ENCODE data around the gene FLOT2.

The FLOT2 gene

DNA sequence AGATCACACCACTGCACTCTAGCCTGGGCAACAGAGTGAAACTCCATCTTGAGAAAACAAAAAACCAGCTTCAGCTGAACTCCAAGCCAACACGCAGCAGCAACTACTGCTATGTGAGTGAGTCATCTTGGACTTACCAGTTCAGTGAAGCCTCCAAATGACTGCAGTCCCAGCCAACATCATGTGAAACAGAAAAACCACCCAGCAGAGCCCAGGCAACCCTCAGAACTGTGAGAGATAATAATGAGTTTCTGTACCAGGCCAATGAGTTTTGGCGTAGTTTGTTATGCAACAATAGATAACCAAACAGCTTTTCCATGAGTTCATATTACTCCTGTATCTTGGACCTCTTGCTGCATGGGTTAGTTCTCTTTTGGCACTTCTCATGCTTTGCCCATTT, 30.5 kb upstream of the FLOT2 start:
- no peak overlapping the region for H3K4me3 ChIP-seq (ENCODE audit: low read depth, low read length)
- TF ChIP-seq, protein P1, sequence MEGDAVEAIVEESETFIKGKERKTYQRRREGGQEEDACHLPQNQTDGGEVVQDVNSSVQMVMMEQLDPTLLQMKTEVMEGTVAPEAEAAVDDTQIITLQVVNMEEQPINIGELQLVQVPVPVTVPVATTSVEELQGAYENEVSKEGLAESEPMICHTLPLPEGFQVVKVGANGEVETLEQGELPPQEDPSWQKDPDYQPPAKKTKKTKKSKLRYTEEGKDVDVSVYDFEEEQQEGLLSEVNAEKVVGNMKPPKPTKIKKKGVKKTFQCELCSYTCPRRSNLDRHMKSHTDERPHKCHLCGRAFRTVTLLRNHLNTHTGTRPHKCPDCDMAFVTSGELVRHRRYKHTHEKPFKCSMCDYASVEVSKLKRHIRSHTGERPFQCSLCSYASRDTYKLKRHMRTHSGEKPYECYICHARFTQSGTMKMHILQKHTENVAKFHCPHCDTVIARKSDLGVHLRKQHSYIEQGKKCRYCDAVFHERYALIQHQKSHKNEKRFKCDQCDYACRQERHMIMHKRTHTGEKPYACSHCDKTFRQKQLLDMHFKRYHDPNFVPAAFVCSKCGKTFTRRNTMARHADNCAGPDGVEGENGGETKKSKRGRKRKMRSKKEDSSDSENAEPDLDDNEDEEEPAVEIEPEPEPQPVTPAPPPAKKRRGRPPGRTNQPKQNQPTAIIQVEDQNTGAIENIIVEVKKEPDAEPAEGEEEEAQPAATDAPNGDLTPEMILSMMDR (IDR thresholded peaks at IDR 0.05; ENCODE audit: control insufficient read depth, extremely low read depth, insufficient read depth) = no peak
- no peak for DNase-seq (ENCODE audit: low read depth)

DNA sequence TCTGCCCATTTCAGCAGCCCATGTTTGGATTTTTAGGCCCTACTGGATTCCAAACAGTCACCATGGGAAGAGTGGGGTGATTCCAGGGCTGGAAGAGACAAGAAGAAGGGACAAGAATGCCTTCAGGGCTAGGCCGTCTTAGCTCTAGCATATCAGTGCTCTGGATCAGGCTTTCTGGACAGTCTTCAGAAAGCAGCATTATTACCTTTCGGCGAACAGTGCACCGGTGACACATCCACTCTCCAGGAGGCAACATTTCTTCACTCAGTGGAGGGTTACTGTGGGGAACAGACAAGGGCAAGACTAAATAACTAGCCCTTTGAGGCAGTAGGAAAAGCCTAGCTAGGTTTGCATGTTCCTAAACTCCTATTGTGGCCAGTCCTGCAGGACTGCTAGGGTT, 29.3 kb upstream of the FLOT2 start:
- TF ChIP-seq, protein P1 (IDR thresholded peaks at IDR 0.05; ENCODE audit: control insufficient read depth, extremely low read depth, insufficient read depth) = no peak
- no peak for DNase-seq (ENCODE audit: low read depth)
- H3K4me3 ChIP-seq (ENCODE audit: low read depth, low read length) = no peak overlapping the region

DNA sequence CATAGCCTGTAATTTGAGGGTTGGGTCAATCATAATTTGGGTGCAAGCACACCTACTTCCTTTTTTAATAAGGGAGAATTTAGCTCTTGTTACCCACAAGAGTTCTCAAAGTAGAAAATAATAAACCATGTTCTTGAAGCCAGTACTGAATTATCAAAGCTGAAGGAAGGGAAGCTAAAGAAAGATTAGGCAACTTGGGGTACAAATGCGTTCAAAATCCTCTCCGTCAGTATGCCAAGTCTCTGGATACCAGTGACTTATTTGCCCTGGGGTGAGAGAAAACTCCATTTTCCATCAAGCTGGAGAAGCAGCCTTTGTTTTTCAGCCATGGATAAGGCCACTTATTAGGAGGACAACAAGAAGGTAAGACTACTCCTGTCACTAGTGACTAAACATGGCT, 28.8 kb upstream of the FLOT2 start:
- H3K4me3 ChIP-seq (ENCODE audit: low read depth, low read length) = no peak overlapping the region
- TF ChIP-seq, protein P1 (IDR thresholded peaks at IDR 0.05; ENCODE audit: control insufficient read depth, extremely low read depth, insufficient read depth) = no peak
- no peak for DNase-seq (ENCODE audit: low read depth)

DNA sequence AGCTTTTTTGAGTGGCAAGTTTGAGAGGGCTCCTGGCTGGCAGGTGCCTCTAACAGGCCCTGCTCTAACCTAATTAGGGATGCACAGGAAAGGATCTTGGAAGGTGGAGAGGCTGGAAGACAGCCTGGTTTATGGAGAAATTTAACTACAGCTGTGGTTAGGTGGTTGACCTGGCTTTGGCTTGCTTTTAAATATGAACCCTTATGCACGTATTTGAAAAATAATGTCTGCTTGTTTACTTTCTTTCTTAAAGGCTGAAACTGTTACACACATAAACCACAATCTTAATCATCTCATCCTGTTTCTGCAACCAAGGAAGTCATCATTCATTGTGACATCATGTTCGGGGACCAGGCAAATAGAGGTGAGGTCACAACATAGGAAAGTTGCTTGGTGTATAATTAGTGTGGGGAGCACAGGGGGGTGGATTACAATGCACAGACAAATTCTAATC, 28.4 kb upstream of the FLOT2 start:
- no peak overlapping the region for H3K4me3 ChIP-seq (ENCODE audit: low read depth, low read length)
- DNase-seq (ENCODE audit: low read depth) = no peak
- TF ChIP-seq, protein P1 (IDR thresholded peaks at IDR 0.05; ENCODE audit: control insufficient read depth, extremely low read depth, insufficient read depth) = no peak

DNA sequence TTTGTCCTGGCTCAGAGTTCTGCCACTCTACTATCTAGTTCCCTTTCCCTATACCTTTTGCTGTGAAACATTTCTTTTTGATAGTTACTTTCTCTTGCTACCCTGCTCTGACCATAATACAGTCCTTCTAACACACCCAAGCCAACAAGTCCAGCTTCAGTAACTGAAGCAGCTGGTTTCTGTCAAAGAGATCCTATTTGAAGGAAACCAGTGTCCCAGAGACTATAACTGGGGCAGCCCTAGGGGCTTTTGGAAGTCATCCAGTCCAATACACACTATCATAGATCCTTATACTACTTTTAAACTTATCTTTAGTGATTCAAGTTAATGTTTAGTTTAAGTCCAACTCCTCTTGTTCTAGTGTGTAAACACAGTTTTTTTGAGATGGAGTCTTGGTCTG, 22.7 kb upstream of the FLOT2 start:
- DNase-seq (ENCODE audit: low read depth) = no peak
- TF ChIP-seq, protein P1 (IDR thresholded peaks at IDR 0.05; ENCODE audit: control insufficient read depth, extremely low read depth, insufficient read depth) = no peak

DNA sequence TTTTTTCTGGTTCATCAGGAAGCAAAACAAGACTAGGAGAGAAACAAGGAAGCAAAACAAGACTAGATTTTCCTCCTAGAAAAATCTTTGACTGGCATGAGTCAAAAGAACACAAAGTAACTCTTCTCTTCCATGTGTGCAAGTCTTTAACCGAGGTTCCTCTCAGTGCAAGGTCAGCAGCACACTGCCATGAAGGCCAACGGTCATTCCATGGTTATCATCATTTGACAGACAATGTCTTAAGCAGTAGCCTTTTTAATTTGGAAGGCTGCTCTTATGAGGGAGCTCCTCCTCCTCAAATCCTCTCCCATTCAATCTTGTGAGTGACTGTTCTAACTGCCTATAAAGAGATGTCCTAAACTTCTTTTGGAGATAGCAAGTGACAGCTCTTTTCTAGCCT, 20.8 kb upstream of the FLOT2 start:
- DNase-seq (ENCODE audit: low read depth) = no peak
- TF ChIP-seq, protein P1 (IDR thresholded peaks at IDR 0.05; ENCODE audit: control insufficient read depth, extremely low read depth, insufficient read depth) = no peak
- no peak overlapping the region for H3K4me3 ChIP-seq (ENCODE audit: low read depth, low read length)

More for the DNA sequence above, 22.7 kb upstream of the FLOT2 start:
- no peak overlapping the region for H3K4me3 ChIP-seq (ENCODE audit: low read depth, low read length)

DNA sequence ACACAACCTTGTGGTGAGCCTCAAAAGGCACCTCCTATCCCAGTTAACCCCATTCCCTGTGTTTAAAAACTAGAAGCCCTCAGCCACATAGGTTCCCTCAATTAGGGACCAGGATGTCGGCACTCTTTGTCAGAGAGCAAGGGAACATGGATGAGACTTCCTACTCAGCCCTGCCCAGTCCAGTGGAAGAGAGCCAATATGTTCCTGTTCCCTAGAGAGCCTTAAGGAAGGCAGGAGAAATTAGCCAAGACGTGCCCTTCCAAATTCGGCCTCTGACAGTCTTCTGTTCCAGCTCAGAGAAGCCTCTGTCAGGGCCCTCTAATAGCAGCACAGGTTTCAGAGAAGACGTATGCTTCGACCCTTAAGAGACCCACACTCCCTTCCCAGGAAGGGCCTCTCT, 19.9 kb upstream of the FLOT2 start:
- TF ChIP-seq, protein P1 (IDR thresholded peaks at IDR 0.05; ENCODE audit: control insufficient read depth, extremely low read depth, insufficient read depth) = no peak
- no peak overlapping the region for H3K4me3 ChIP-seq (ENCODE audit: low read depth, low read length)
- no peak for DNase-seq (ENCODE audit: low read depth)

Measured in LNCaP clone FGC (cell line).